Measurements from ENCODE around the gene AGR3.

The AGR3 gene

GRCh38 chr7:16851829-16852228, 30.0 kb downstream of the AGR3 start:
- H3F3A ChIP-seq (ENCODE audit: insufficient read depth), result no peaks in the 10 kb centered on the region
- H3K9ac ChIP-seq (ENCODE audit: low read length), result no peak overlapping the region
- H3K27me3 ChIP-seq (ENCODE audit: low read length), result no peaks in the 10 kb centered on the region
- no peak overlapping the region for H2AFZ ChIP-seq (ENCODE audit: low read depth, low read length, severe bottlenecking)
- no peaks in the 10 kb centered on the region for H3K9me3 ChIP-seq (ENCODE audit: insufficient read depth, low read length)
- no peak overlapping the region for H3K4me2 ChIP-seq (ENCODE audit: low read depth, low read length, poor library complexity, severe bottlenecking)
- TF ChIP-seq EZH2phosphoT487 (conservative IDR thresholded peaks at IDR 0.05; ENCODE audit: low read length) (no peak), CTCF (IDR thresholded peaks at IDR 0.05; ENCODE audit: insufficient read depth, low read length, poor library complexity, severe bottlenecking) (no peak)
- no peak overlapping the region for H3K4me3 ChIP-seq (ENCODE audit: insufficient read depth, low read length, poor library complexity, severe bottlenecking)
- no peak overlapping the region for H3K27ac ChIP-seq (ENCODE audit: low read depth, low read length)
- H3K9me2 ChIP-seq (replicated peaks; ENCODE audit: insufficient read depth, low read length), result no peaks in the 10 kb centered on the region
- H4K20me1 ChIP-seq (ENCODE audit: low read depth, low read length), result no peaks in the 10 kb centered on the region
- no peaks in the 10 kb centered on the region for H3K79me2 ChIP-seq (ENCODE audit: insufficient read depth, low read length)
- H3K36me3 ChIP-seq (ENCODE audit: low read length), result no peaks in the 10 kb centered on the region

DNA sequence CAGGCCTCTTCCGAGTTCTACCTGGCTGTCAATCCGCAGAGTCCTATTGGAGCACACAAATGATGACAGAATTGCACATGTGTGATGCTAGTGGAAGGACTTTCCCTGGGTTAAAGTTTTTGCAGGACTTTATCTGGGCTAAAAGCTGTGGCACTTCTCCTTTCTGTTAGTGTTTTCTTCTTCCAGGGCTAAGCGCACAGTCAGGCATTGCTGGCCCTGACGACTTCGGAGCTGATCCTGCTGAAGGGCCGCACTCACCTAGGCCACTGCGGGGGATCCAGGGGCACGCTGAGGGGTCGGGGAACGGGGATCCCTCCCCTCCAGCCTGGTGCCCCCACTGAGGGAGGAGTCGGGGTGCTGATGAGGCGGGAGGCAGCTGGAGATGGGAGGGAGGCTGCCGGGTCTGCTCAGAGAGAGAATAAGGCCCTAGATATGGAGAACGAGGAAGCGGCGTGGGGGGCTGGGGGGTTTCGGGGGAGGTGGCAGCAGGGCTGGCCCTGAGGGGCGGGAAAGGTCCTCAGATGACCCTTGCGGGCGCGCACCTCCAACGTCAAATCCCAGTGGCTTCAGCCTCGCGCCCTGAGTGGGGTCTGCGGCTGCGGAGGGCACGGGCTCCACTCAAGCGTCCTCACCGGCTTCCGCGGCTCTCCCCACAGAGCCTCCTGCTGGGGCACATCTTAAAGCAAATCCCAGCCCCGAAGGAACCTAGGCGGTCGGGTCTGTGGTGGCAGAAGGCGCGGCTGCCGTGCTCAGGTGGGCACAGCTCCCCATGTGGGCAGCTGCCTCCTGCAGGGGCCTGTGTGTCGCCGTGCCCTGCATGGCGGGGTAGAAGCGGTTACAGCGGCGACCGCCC, 30.9 kb downstream of the AGR3 start:
- Histone ChIP-seq H4K20me1 (ENCODE audit: low read depth, low read length) (no peaks in the 10 kb centered on the region), H3K79me2 (ENCODE audit: insufficient read depth, low read length) (no peaks in the 10 kb centered on the region), H3K9me2 (replicated peaks; ENCODE audit: insufficient read depth, low read length) (no peaks in the 10 kb centered on the region), H3K9me3 (ENCODE audit: insufficient read depth, low read length) (no peaks in the 10 kb centered on the region), H3K27ac (ENCODE audit: low read depth, low read length) (no peak overlapping the region), H3K4me3 (ENCODE audit: insufficient read depth, low read length, poor library complexity, severe bottlenecking) (no peak overlapping the region), H3K4me2 (ENCODE audit: low read depth, low read length, poor library complexity, severe bottlenecking) (no peak overlapping the region), H2AFZ (ENCODE audit: low read depth, low read length, severe bottlenecking) (no peak overlapping the region), H3F3A (ENCODE audit: insufficient read depth) (no peaks in the 10 kb centered on the region), H3K36me3 (ENCODE audit: low read length) (no peaks in the 10 kb centered on the region), H3K9ac (ENCODE audit: low read length) (no peak overlapping the region), H3K27me3 (ENCODE audit: low read length) (no peaks in the 10 kb centered on the region)
- TF ChIP-seq EZH2phosphoT487 (conservative IDR thresholded peaks at IDR 0.05; ENCODE audit: low read length) (no peak), CTCF (IDR thresholded peaks at IDR 0.05; ENCODE audit: insufficient read depth, low read length, poor library complexity, severe bottlenecking) (no peak)

- no peak overlapping the region for H3K4me2 ChIP-seq (ENCODE audit: low read depth, low read length, poor library complexity, severe bottlenecking)
Observed at GRCh38 chr7:16849296-16850148, 32.3 kb downstream of the AGR3 start.

More at GRCh38 chr7:16849296-16850148, 32.3 kb downstream of the AGR3 start:
- Histone ChIP-seq H3F3A (ENCODE audit: insufficient read depth) (no peaks in the 10 kb centered on the region), H3K27me3 (ENCODE audit: low read length) (no peaks in the 10 kb centered on the region), H3K79me2 (ENCODE audit: insufficient read depth, low read length) (no peaks in the 10 kb centered on the region), H3K36me3 (ENCODE audit: low read length) (no peaks in the 10 kb centered on the region), H3K9ac (ENCODE audit: low read length) (no peak overlapping the region), H3K4me3 (ENCODE audit: insufficient read depth, low read length, poor library complexity, severe bottlenecking) (no peak overlapping the region), H3K9me2 (replicated peaks; ENCODE audit: insufficient read depth, low read length) (no peaks in the 10 kb centered on the region), H2AFZ (ENCODE audit: low read depth, low read length, severe bottlenecking) (no peak overlapping the region), H3K9me3 (ENCODE audit: insufficient read depth, low read length) (no peaks in the 10 kb centered on the region), H4K20me1 (ENCODE audit: low read depth, low read length) (no peaks in the 10 kb centered on the region), H3K27ac (ENCODE audit: low read depth, low read length) (no peak overlapping the region)
- TF ChIP-seq CTCF (IDR thresholded peaks at IDR 0.05; ENCODE audit: insufficient read depth, low read length, poor library complexity, severe bottlenecking), result no peak
- TF ChIP-seq EZH2phosphoT487 (conservative IDR thresholded peaks at IDR 0.05; ENCODE audit: low read length), result no peak

All from SU-DHL-6 (cell line).